H1 (cell line): ENCODE data around the gene TNIK. TPM values are rescaled to one million over a fixed set of nuclear protein-coding genes. Genes with fewer than 3 reads are reported as not detected.

Source experiments
- CTCF ChIA-PET: fragments of 300-600 bp; sonication (Branson Sonifier 250); formaldehyde crosslinking; loops from one replicate; lab custom pipeline; 2021; ENCODE audit not compliant: partially characterized antibody; lab: Charles Lee
- POLR2A ChIA-PET: fragments of 300-600 bp; sonication (Branson Sonifier 250); formaldehyde crosslinking; loops from one replicate; lab custom pipeline; 2021; ENCODE audit warnings: inconsistent platforms; ENCODE audit not compliant: partially characterized antibody; lab: Charles Lee
- DNase-seq, 2 experiments: peaks; one replicate each; pipeline versions ENCODE4 v3.0.0 to v3.0.0-alpha.2; 2010 to 2022; ENCODE audit warnings: low spot score in 2 of 2, low read depth in 1 of 2, mixed read lengths in 1 of 2
- FAIRE-seq: peaks from 2 replicates; lab custom pipeline; 2011; peaks lifted over from hg19 to GRCh38; lab: Jason Lieb, UNC
- H2AFZ ChIP-seq: 2 replicates; pipeline ENCODE4 v1.8.1; 2012; ENCODE audit warnings: low read length, inconsistent platforms
- H2AK5ac ChIP-seq: 2 replicates; pipeline ENCODE4 v1.6.1; 2013; ENCODE audit warnings: low read depth, low read length
- H2BK120ac ChIP-seq: replicated peaks from 2 replicates; pipeline ENCODE3; 2013; ENCODE audit warnings: low read depth, low read length, inconsistent platforms
- H2BK12ac ChIP-seq: 2 replicates; pipeline ENCODE4 v1.6.1; 2013; ENCODE audit warnings: low read depth, low read length
- H2BK15ac ChIP-seq: 2 replicates; pipeline ENCODE4 v1.6.1; 2013; ENCODE audit warnings: low read length
- H2BK20ac ChIP-seq: 2 replicates; pipeline ENCODE4 v1.6.1; 2013; ENCODE audit warnings: low read length
- H2BK5ac ChIP-seq: 2 replicates; pipeline ENCODE4 v1.6.1; 2013; ENCODE audit warnings: low read depth, low read length
- H3K14ac ChIP-seq: 2 replicates; pipeline ENCODE4 v1.6.1; 2013; ENCODE audit warnings: inconsistent platforms; ENCODE audit not compliant: insufficient read length
- H3K18ac ChIP-seq: 2 replicates; pipeline ENCODE4 v1.6.1; 2013; ENCODE audit warnings: low read length; ENCODE audit errors: extremely low read depth
- H3K23ac ChIP-seq: 2 replicates; pipeline ENCODE4 v1.6.1; 2013; ENCODE audit warnings: inconsistent platforms; ENCODE audit not compliant: insufficient read length
- H3K23me2 ChIP-seq: 2 replicates; pipeline ENCODE4 v1.6.1; 2013; ENCODE audit warnings: low read depth, low read length
- H3K27ac ChIP-seq: 2 replicates; pipeline ENCODE4 v1.6.1; 2011; ENCODE audit warnings: low read depth, low read length, inconsistent platforms
- H3K27me3 ChIP-seq, 4 experiments: replicated peaks in 1 of 4; 1 replicate in 1 of 4; 2 replicates in 3 of 4; pipeline versions ENCODE4 v1.6.1 to v1.8.1; 2011 to 2013; ENCODE audit warnings: low read length in 3 of 4, mild to moderate bottlenecking in 3 of 4, inconsistent platforms in 2 of 4, mixed read lengths in 2 of 4, moderate library complexity in 1 of 4; ENCODE audit not compliant: control insufficient read depth in 3 of 4, insufficient read depth in 3 of 4; ENCODE audit errors: extremely low read depth in 1 of 4
- H3K36me3 ChIP-seq, 4 experiments: 2 replicates each; pipeline versions ENCODE4 v1.6.1 to v1.8.1; 2011 to 2013; ENCODE audit warnings: mild to moderate bottlenecking in 4 of 4, low read length in 3 of 4, moderate library complexity in 2 of 4, control low read depth in 1 of 4, inconsistent platforms in 1 of 4; ENCODE audit not compliant: insufficient read depth in 4 of 4, control insufficient read depth in 2 of 4
- H3K4ac ChIP-seq: replicated peaks from 2 replicates; pipeline ENCODE3; 2013; ENCODE audit warnings: low read length, low read depth, mixed read lengths, inconsistent platforms; ENCODE audit not compliant: insufficient read length
- H3K4me1 ChIP-seq, 4 experiments: replicated peaks in 1 of 4; 1 replicate in 1 of 4; 2 replicates in 3 of 4; pipeline versions ENCODE4 v1.6.1 to v1.8.1; 2011 to 2013; ENCODE audit warnings: low read length in 3 of 4, inconsistent platforms in 2 of 4, mixed read lengths in 1 of 4; ENCODE audit not compliant: insufficient read depth in 4 of 4, control insufficient read depth in 3 of 4
- H3K4me2 ChIP-seq, 2 experiments: 2 replicates each; pipeline versions ENCODE4 v1.6.1 to v1.8.1; 2011 to 2013; ENCODE audit warnings: low read depth in 2 of 2, low read length in 2 of 2, control low read depth in 1 of 2, inconsistent platforms in 1 of 2, mild to moderate bottlenecking in 1 of 2; ENCODE audit not compliant: insufficient read depth in 1 of 2
- H3K4me3 ChIP-seq, 4 experiments: fragments of 200-600, 300-600 bp in 1 of 4; sonication (generic), shearing (Covaris generic), sonication (Bioruptor Twin) in 1 of 4; 2 replicates each; pipeline versions ENCODE4 v1.5.1 to v1.8.1; 2011 to 2016; ENCODE audit warnings: low read length in 4 of 4, low read depth in 3 of 4, control low read depth in 2 of 4, inconsistent platforms in 2 of 4, mild to moderate bottlenecking in 2 of 4, mixed read lengths in 1 of 4, moderate library complexity in 1 of 4; ENCODE audit not compliant: insufficient read depth in 2 of 4; ENCODE audit errors: extremely low read depth in 1 of 4
- H3K56ac ChIP-seq: replicated peaks from 2 replicates; pipeline ENCODE3; 2013; ENCODE audit warnings: low read depth, mild to moderate bottlenecking, mixed read lengths, low read length, inconsistent platforms; ENCODE audit not compliant: insufficient read length
- H3K79me1 ChIP-seq: 2 replicates; pipeline ENCODE4 v1.6.1; 2013; ENCODE audit warnings: low read depth, low read length, control low read depth
- H3K79me2 ChIP-seq, 2 experiments: 2 replicates each; pipeline versions ENCODE4 v1.6.1 to v1.8.1; 2012 to 2013; ENCODE audit warnings: low read length in 2 of 2, mild to moderate bottlenecking in 2 of 2, inconsistent platforms in 1 of 2; ENCODE audit not compliant: insufficient read depth in 2 of 2, control insufficient read depth in 1 of 2
- H3K9ac ChIP-seq, 4 experiments: replicated peaks in 1 of 4; 1 replicate in 1 of 4; 2 replicates in 3 of 4; pipeline versions ENCODE4 v1.6.1 to v1.8.1; 2011 to 2013; ENCODE audit warnings: low read depth in 3 of 4, low read length in 3 of 4, control low read depth in 2 of 4, mild to moderate bottlenecking in 2 of 4, moderate library complexity in 2 of 4, inconsistent platforms in 1 of 4; ENCODE audit errors: extremely low read depth in 1 of 4
- H3K9me3 ChIP-seq, 2 experiments: 2 replicates each; pipeline versions ENCODE4 v1.6.1 to v1.8.1; 2012 to 2013; ENCODE audit warnings: mild to moderate bottlenecking in 2 of 2, moderate library complexity in 2 of 2, control low read depth in 1 of 2, inconsistent platforms in 1 of 2, low read depth in 1 of 2, low read length in 1 of 2, mixed read lengths in 1 of 2; ENCODE audit not compliant: insufficient read depth in 2 of 2
- H4K20me1 ChIP-seq, 2 experiments: replicated peaks in 1 of 2; 2 replicates each; pipeline versions ENCODE3 to v1.8.1; 2011 to 2013; ENCODE audit warnings: inconsistent platforms in 2 of 2, low read length in 2 of 2, mild to moderate bottlenecking in 1 of 2; ENCODE audit not compliant: insufficient read depth in 2 of 2, control insufficient read depth in 1 of 2
- H4K5ac ChIP-seq: 2 replicates; pipeline ENCODE4 v1.6.1; 2013; ENCODE audit warnings: low read length, low read depth, mixed read lengths, inconsistent platforms; ENCODE audit not compliant: insufficient read length
- H4K8ac ChIP-seq: 2 replicates; pipeline ENCODE4 v1.8.0; 2013; ENCODE audit warnings: mild to moderate bottlenecking, moderate library complexity, low read length, inconsistent platforms; ENCODE audit not compliant: insufficient read depth; ENCODE audit errors: extremely low read depth
- H4K91ac ChIP-seq: replicated peaks from 2 replicates; pipeline ENCODE3; 2013; ENCODE audit warnings: low read length, mixed read lengths, inconsistent platforms; ENCODE audit not compliant: insufficient read length
- JUND ChIP-seq: IDR thresholded peaks from 2 replicates; pipeline ENCODE4 v1.6.1; 2011; ENCODE audit warnings: mild to moderate bottlenecking, improper control_type of control experiment, low read length
- RNF2 ChIP-seq: fragments of 200-900, 300-1000 bp; sonication (generic); IDR thresholded peaks from 2 replicates; pipeline ENCODE4 v1.7.1; 2016; ENCODE audit warnings: borderline replicate concordance, low read depth, mild to moderate bottlenecking, antibody characterized with exemption, low read length; ENCODE audit not compliant: poor library complexity, severe bottlenecking; ENCODE audit errors: missing control alignments
- WGBS, 2 experiments: shearing (Covaris generic) in 1 of 2; methylation state at CpG; one replicate each; pipeline versions ENCODE4 v1.1.6 to v1.1.7; 2013 to 2015; ENCODE audit warnings: low lambda C conversion rate in 2 of 2, mixed read lengths in 2 of 2, inconsistent platforms in 1 of 2, low coverage in 1 of 2, missing lambda C conversion rate in 1 of 2; ENCODE audit not compliant: insufficient replicate concordance in 2 of 2, insufficient coverage in 1 of 2, insufficient read length in 1 of 2; ENCODE audit errors: extremely low coverage in 1 of 2, missing lambda C conversion rate in 1 of 2; 5-methylcytosine and 5-hydroxymethylcytosine counted together
- microRNA counts: library from miRNA; unstranded; fragments of <30 nt; microRNA quantifications from one replicate; lab custom pipeline; 2015
- microRNA-seq, 2 experiments: library from miRNA; unstranded; fragments of <30 nt; microRNA quantifications; one replicate each; pipeline versions ENCODE4 to v1.2.0, GENCODE V29; 2016 to 2020; ENCODE audit warnings: borderline microRNAs expressed in 2 of 2, borderline number of aligned reads in 2 of 2, borderline replicate concordance in 1 of 2
- polyA plus RNA-seq, 7 experiments: library from polyadenylated mRNA; depleted of rRNA in 3 of 7; stranded (reverse) in 5 of 7; unstranded in 2 of 7; fragments of >200 nt in 5 of 7; fragments of 200-250 nt in 2 of 7; gene quantifications; 1 replicate in 5 of 7; 2 replicates in 1 of 7; 4 replicates in 1 of 7; pipeline versions ENCODE4 v1.2.1 to v1.2.3, GENCODE V29; 2011 to 2013; ENCODE audit warnings: missing spikeins in 2 of 7, mixed read lengths in 2 of 7
- small RNA-seq: library from polyadenylated mRNA; stranded (forward); fragments of <200 nt; extraction: miRNeasy Mini kit (QIAGEN cat#:217004); gene quantifications from one replicate; pipeline ENCODE3, GENCODE V24; 2013; ENCODE audit not compliant: insufficient read depth
- total RNA-seq: library from RNA; stranded (reverse); fragmentation: NEBNext Ultra II Directional; extraction: Animal tissue kit (Norgen Biotek cat#: 25700); gene quantifications from 2 replicates; pipeline ENCODE4 v1.2.1, GENCODE V29; 2021

The TNIK gene
- total and polyA plus RNA-seq, 2 of the 8 experiments (the other 6 are each of a cell fraction or from before 2014, with no cell fraction given) = 7.4 to 42.0 TPM

DNA sequence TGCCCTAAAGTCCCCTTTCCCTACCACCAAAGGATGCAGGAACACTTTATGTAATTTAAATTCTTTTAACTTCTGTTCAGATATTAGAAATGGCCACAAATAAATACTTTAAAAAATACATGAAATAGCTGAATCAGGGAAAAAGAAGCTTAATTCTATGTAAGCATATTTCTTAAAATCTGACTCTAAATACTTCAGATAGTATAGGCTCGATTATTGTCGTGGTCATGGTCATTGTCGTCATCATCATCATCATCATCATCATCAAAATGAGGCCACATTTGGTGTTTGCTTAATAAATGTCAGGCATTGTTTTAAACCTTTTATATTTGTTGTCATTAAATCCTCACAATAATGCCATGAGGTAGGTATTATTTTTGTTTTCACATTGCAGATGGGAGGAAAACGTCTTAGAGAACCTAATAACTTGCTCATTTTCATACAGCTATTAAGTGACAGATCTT lies 448.3 kb downstream of the TNIK start:
- Histone ChIP-seq H3K79me2 (no peaks in the 10 kb centered on the region), H3K9ac (no peak overlapping the region), H3K23ac (no peak overlapping the region), H3K56ac (no peak overlapping the region), H2BK15ac (no peak overlapping the region), H4K8ac (no peak overlapping the region), H3K9me3 (no peaks in the 10 kb centered on the region), H2AK5ac (no peak overlapping the region), H2BK20ac (no peak overlapping the region), H4K20me1 (no peaks in the 10 kb centered on the region), H4K5ac (no peak overlapping the region), H3K4ac (no peak overlapping the region), H2BK5ac (no peak overlapping the region), H3K18ac (no peak overlapping the region), H3K79me1 (no peaks in the 10 kb centered on the region), H4K91ac (no peak overlapping the region)
- POLR2A ChIA-PET = no interaction called here
- 82% methylated on average over 4 of the region's 4 CpGs; no CpG with 5 or more reads in 1 of the 2 experiments for whole genome bisulfite sequencing, 2 experiments
- no peak for TF ChIP-seq RNF2
- no peak for TF ChIP-seq JUND
- TF ChIP-seq, all 59 proteins: peak for 0
- no peak overlapping the region for H2BK120ac ChIP-seq
- no peak overlapping the region for H2AFZ ChIP-seq
- H3K36me3 ChIP-seq = no peaks in the 10 kb centered on the region
- DNase-seq = no peak
- no peak overlapping the region for H3K27ac ChIP-seq
- CTCF ChIA-PET = interaction anchor here (0.5 to 1.6 kb wide), 4 partner anchors 19 to 603 kb away, joined by 3 to 4 read pairs (median 3); no protein-coding TSS in a partner anchor
- H3K27me3 ChIP-seq = no peaks in the 10 kb centered on the region
- no peak overlapping the region for H3K4me3 ChIP-seq
- H3K4me2 ChIP-seq = no peak overlapping the region
- FAIRE-seq = no peak
- H3K14ac ChIP-seq = no peak overlapping the region
- no peak overlapping the region for H2BK12ac ChIP-seq
- no peaks in the 10 kb centered on the region for H3K4me1 ChIP-seq
- H3K23me2 ChIP-seq = no peaks in the 10 kb centered on the region

MicroRNA genes within 50 kb of the gene (microRNA counts, 767-probe panel; counts per million panel counts)
- microRNA hsa-miR-569 (lab: Ali Mortazavi, UCI) = 879 counts per million, percentile 95 among the panel's probes with 10 or more counts

Small RNAs within 50 kb of the gene (microRNA-seq; reads per million reads assigned to microRNA genes)
- 0 reads per million in 2 experiments for gene MIR569

Small RNAs within 50 kb of the gene (small RNA-seq; reads per million reads assigned to genes)
- gene MIR569 = not detected
- gene RF00019 = not detected
- not detected for gene RNU6-348P
